ENCODE measurements around the gene POLR2J.
"Not testable (repeated sequence)": the region's sequence is repeated elsewhere in the genome, so short reads cannot be mapped to it uniquely, and the experiment has no call there.

The POLR2J gene

DNA sequence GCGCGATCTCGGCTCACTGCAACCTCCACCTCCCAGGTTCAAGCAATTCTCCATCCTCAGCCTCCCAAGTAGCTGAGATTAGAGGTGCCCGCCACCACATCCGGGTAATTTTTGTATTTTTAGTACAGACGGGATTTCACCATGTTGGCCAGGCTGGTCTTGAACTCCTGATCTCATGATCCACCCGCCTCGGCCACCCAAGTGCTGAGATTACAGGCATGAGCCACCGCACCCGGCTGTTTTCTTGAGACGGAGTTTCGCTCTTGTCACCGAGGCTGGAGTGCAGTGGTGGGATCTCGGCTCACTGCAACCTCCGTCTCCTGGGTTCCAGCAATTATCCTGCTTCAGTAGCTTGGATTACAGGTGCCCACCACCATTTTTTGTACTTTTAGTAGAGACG lies 19.6 kb upstream of the POLR2J start:
- DNase-seq; in situ Hi-C loops (cut with HindIII; ENCODE audit: low pct_ligation_motif_present, low pct_unique_long_range_greater_than_20kb, low sequenced_read_pairs): not testable (repeated sequence)

DNA sequence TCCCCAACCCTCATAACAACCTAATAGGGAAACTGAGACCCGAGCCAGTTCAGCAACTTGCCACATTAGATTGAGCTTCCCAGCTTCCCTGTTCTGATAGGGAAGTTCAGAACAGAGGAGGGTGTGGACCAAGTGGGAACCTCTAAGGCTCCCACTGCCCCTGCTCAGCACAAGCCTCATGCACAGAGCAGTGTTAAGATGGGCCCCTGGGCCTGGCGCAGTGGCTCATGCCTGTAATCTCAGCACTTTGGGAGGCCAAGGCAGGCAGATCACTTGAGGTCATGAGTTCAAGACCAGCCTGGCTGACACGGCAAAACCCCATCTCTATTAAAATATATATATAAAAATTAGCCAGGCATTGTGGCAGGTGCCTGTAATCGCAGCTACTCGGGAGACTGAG lies 18.6 kb upstream of the POLR2J start:
- DNase-seq; in situ Hi-C loops (cut with HindIII; ENCODE audit: low pct_ligation_motif_present, low pct_unique_long_range_greater_than_20kb, low sequenced_read_pairs): not testable (repeated sequence)

DNA sequence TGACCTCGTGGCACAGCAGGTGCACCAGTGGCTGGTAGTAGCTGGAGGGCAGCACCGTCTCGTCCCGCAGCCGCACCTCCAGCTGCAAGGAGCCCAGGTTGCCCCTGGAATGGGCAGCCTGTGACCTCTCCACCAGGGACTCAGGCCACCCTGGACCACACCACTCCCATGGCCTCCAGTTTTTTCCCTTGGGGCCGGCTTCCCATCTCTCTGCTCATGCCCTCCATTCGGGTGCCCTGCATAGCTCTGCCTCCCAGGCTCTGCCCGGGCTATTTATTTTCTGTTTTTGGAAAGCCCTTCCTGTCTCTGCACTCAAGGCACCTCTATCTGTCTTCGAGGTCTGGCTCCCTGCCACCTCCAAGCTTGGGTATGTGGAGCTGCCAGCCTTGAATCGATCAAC lies 18.1 kb upstream of the POLR2J start:
- DNase-seq; in situ Hi-C loops (cut with HindIII; ENCODE audit: low pct_ligation_motif_present, low pct_unique_long_range_greater_than_20kb, low sequenced_read_pairs): not testable (repeated sequence)

DNA sequence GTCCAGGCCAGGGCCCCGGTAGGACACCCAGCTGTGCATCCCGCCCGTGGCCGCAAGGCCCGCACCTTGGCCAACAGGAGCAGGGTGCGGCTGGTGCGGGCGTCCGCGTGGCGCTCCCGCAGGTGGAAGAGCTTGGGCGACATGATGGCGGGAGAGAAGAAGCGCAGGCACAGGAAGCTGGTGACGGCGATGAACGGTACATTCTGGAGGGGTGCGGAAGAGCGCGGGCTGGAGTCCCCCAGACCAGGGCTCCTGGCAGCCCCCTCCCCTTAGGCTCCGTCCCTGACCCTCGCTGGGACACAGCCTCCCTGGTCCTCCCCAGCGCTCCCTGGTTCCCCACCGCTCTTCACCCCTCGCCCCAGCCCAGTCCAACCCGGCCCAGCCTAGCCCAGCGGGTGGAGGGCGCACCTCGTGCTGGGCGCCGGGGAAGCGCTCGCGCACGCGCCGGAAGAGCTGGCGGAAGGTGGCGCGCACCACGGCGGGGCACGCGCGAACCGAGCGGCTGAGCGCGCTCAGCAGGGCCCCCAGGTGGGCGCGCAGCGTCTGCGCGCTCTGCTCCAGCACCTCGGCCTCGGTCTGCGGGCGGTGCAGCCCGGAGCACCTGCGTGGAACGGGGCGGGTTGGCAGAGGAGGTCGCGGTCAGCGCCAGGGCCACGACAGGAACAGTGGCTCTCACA lies 15.9 kb upstream of the POLR2J start:
- DNase-seq; in situ Hi-C loops (cut with HindIII; ENCODE audit: low pct_ligation_motif_present, low pct_unique_long_range_greater_than_20kb, low sequenced_read_pairs): not testable (repeated sequence)

DNA sequence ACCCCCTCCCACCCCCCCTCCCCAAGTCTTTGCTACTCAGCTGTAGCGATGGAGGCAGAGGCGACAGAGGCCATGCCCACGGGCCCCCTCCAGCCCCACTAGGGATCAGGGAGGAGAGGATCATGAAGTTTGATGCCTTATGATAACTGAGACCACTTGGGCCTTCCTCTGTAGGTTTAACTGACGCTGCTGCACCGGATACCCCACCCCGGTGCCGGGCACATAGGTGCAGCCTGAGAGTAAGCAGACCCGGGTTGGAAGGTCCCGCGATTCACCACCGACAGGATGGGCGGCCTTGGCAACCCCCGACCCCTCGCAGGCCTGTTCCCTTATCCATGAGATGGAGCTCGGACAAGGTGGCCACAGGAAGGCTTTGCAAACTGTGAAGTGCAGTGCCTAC lies 15.3 kb upstream of the POLR2J start:
- in situ Hi-C loops (cut with HindIII; ENCODE audit: low pct_ligation_motif_present, low pct_unique_long_range_greater_than_20kb, low sequenced_read_pairs); DNase-seq: not testable (repeated sequence)

DNA sequence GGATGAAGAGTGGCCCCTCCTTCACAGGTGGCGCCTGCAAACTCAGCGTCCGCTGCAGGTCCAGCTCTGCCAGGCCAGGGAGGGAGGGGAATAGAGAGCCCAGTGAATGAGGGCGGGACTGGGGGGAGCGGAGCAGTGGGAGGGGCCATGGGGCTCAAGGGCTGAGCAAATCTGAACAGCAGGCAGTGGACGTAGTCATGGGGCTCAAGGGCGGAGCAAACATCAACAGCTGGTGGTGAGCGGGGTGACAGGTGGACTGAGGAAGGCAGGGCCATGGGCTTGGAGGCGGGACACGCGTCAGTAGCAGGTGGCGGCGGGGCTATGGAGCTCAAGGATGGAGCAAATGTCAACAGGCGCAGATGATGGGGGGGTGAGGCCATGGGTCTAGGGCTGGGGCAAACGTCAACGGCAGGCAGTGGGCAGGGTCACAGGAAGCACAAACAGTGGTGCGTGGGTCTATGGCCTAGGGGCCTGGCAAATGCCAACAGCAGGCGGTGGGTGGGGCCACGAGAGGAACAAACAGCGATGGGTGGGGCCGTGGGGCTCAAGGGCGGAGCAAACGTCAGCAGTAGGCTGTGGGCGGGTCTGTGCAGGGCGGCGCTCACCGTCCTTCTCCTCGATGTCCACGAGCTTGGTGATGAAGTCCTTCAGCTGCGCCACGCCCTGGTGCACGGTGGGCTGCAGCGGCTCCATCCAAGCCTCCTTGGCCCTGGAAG lies 14.7 kb upstream of the POLR2J start:
- in situ Hi-C loops (cut with HindIII; ENCODE audit: low pct_ligation_motif_present, low pct_unique_long_range_greater_than_20kb, low sequenced_read_pairs); DNase-seq: not testable (repeated sequence)

DNA sequence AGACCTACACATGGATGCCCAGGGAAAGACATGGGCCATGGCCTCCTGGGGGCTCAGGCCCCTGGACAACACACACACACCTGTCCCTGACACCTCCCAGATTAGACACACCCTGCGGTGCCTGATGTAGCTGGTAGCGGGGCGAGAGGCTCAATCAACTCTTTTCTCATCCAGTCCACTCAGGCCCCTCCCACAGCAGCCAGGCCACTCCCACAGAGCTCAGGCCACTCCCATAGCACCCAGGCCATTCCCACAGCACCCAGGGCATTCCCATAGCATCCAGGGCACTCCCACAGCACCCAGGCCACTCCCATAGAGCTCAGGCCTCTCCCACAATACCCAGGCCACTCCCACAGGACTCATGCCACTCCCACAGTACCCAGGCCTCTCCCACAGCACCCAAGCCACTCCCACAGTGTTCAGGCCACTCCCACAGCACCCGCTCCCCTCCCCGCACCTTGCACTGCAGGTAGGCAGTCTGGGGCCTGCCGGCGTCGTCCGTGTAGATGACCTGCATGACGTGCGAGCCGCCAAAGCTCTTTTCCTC lies 11.9 kb upstream of the POLR2J start:
- DNase-seq; in situ Hi-C loops (cut with HindIII; ENCODE audit: low pct_ligation_motif_present, low pct_unique_long_range_greater_than_20kb, low sequenced_read_pairs): not testable (repeated sequence)

DNA sequence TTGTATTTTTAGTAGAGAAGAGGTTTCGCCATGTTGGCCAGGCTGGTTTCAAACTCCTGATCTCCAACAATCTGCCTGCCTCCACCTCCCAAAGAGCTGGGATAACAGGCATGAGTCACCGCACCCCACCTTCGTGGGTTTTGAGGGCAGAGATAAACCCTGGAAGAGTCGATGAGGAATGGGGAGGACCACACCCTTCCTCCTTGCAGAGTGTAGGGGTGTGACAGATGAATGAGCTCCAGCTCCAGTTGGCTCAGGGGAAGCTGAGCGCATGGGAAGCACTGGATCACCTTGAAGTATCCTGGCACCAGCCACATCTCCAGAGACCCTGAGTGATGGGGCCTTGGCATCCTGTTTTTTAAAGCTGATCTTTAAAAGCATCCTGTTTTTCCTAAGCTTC lies 5.6 kb upstream of the POLR2J start:
- DNase-seq; in situ Hi-C loops (cut with HindIII; ENCODE audit: low pct_ligation_motif_present, low pct_unique_long_range_greater_than_20kb, low sequenced_read_pairs): not testable (repeated sequence)

DNA sequence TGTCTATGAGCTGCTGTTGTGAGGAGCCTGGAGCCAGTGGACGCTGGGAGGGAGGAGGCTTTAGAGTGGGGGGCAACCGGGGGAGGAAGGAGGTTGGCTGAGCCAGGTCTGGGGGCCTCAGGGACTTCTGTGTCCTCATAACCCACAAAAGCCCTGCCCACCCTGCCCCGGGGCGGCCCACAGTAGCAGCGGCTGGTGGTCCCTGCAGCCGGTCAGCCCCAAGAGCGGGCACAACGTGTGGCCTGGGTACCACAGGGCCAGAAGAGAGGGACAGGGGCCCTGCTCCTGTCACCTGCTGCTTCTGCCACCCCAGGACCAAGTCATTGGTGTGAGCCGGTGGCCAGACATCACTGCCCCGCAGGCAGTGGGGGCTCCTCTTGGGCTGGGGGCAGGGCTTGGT lies 3.2 kb upstream of the POLR2J start:
- in situ Hi-C loops (cut with HindIII; ENCODE audit: low pct_ligation_motif_present, low pct_unique_long_range_greater_than_20kb, low sequenced_read_pairs); DNase-seq: not testable (repeated sequence)

DNA sequence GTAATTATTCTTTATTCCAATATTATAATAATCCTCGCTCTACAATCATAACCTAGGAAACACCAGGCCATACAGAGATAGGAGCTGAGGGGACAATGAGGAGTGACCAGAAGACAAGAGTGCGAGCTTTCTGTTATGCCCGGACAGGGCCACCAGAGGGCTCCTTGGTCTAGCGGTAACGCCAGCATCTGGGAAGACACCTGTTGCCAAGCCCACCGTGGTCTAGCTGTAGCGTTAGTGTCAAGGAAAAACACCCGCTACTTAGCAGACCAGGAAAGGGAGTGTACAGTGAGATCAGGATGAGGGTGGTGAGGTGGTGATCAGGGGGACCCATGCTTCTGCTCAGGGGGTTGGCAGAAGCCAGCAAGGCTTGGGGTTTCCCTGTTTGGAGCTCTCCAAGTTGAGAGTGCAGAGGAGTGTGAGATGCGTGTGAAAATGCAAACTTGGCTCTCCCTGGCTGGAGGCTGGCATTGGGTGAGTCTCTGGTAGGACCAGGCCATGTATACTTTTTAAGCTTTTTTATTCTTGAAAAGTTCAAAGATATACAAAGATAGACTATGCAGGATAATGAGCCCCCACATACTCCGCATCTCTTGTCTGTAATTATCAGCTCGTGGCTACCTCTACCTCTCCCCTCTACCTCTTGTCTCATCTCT lies 1.4 kb upstream of the POLR2J start:
- DNase-seq; in situ Hi-C loops (cut with HindIII; ENCODE audit: low pct_ligation_motif_present, low pct_unique_long_range_greater_than_20kb, low sequenced_read_pairs): not testable (repeated sequence)

DNA sequence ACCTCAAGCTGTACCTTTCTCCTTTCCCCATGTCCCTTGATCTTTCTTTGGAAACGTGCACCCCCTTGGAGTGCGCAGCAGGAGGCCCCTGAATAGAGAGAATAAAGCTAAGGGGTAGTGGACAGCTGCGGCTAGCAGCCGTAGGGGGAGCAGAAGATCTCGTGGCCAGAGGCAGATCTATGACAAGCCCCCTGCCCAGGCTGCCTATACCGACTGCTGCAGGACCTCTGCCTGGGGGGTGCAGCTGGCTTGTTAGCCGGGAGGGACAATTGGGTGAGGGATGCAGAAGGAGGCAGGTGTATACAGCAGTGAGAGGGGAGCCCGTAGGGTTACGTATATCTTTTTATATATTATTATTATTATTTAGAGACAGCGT lies 475 bp upstream of the POLR2J start:
- DNase-seq; in situ Hi-C loops (cut with HindIII; ENCODE audit: low pct_ligation_motif_present, low pct_unique_long_range_greater_than_20kb, low sequenced_read_pairs): not testable (repeated sequence)

DNA sequence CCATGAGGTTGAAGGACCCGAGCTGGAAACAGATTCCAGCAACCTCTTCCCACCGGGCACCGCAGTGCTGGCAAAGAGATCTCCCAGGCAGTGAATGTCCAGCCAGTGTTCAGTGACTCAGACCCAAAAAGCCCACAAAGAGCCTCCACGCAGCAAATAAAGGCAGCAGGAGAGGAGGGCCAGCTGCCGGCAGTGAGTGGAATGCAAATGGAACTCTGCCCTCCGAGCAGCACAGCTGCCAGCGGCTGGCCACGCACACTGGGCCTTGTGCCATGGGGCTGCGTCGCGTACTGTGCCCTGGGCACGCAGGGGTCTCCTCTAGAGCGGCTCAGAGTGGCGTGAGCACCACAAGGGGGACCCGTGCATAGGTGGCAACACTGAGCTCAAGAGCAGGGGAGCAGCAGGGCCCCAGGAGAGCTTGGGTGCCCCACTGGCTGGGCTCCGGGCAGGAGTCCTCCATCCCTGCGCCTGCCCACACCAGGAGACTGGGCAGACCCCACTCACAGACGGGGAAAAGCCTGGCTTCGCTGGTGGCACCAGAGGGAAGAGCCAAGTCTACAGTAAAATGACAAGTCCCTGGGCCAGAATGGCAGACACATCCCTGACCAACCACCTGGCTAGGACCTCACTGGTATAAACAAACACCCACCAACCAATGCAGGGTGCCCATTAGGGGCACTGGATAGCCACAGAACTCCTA lies 3.8 kb downstream of the POLR2J start:
- in situ Hi-C loops (cut with HindIII; ENCODE audit: low pct_ligation_motif_present, low pct_unique_long_range_greater_than_20kb, low sequenced_read_pairs), result not testable (repeated sequence)
- peak; percentile 60 for DNase-seq

DNA sequence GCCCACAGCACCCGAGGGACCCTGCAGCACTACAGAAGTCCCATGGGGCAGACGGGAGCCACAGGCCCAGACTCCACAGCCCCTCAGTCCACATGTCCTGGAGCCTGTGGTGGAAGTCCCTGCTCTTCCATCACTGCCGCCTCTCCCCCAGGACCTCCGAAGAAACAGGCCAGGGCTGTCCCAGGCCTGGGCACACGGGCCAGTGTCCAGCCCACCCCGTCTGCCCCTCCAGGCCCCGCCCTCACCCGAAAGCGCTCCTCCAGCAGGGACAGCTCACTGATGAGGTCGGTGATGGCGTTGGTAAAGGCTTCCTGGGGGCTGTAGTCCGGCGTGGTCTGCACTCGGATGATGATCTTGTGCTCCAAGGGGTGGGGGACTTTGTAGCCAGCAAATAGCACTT lies 4.6 kb downstream of the POLR2J start:
- in situ Hi-C loops (cut with HindIII; ENCODE audit: low pct_ligation_motif_present, low pct_unique_long_range_greater_than_20kb, low sequenced_read_pairs), result not testable (repeated sequence)

DNA sequence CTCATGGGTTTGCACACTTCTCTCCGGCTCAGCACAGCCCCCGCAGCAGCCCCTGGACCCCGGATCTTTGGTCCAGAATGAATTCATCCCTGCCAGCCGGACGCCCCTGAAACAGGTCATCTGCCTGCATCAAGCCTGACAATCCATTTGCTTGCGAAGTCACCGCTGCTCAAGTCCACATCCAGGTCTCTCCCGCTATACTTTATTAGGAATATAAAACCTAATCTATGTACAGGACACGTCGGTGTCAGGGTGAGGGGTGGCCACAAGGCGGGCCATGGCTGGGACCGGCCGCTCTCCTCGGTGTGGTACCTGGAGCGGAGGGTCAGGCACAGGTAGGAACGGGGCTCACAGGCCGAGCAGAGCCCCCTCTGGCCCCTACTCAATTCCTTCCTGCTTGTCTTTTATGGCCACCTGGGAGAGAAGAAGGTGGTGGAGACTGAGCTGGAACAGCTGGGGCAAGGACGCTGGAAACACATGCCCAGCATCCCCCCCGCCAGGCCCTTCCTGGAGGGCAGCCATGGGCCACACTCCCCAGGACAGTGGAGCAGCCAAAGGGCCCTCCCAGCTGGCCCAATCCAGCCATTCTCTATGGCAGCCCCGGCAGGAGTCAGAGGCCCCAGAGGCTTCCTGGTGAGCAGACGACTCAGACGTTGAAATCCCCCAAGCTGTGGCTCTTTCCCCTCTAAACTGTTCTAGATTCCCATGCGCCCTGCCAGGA lies 5.3 kb downstream of the POLR2J start:
- DNase-seq, result no peak
- in situ Hi-C loops (cut with HindIII; ENCODE audit: low pct_ligation_motif_present, low pct_unique_long_range_greater_than_20kb, low sequenced_read_pairs), result no loop called here

More for the DNA sequence above, 4.6 kb downstream of the POLR2J start:
- DNase-seq, result not testable (repeated sequence)

DNA sequence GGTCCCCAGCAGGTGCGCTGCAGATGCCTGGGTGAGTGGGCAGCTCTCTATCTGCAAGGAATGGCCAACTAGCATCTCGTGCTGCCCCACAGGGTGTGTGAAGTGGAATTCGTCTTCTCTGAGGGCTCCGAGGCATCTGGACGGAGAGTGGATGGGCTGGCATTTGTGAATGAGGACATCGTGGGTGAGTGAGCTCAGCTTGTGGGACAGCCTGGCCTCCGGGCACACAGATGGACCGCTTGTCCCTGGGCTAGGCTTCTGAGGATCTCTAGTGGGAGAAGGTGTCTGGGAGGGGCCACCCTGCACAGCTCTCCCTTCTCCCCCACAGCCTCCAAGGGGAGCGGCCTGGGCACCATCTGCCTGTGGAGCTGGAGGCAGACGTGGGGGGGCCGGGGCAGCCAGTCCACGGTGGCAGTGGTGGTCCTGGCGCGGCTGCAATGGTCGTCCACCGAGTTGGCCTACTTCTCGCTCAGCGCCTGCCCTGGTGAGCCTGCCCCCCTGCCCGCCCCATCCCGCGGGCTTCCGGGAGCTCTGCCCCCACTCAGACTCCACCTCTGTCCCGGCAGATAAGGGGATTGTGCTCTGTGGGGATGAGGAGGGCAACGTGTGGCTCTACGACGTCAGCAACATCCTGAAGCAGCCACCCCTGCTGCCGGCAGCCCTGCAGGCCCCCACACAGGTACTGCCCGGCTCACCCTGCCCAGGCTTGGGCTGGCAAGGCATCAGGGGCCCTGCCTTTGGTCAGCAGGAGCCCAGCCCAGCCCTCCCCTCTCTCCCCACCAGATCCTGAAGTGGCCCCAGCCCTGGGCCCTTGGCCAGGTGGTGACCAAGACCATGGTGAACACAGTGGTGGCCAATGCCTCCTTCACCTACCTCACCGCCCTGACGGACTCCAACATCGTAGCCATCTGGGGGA lies 6.3 kb downstream of the POLR2J start:
- in situ Hi-C loops (cut with HindIII; ENCODE audit: low pct_ligation_motif_present, low pct_unique_long_range_greater_than_20kb, low sequenced_read_pairs), result no loop called here
- DNase-seq, result no peak

DNA sequence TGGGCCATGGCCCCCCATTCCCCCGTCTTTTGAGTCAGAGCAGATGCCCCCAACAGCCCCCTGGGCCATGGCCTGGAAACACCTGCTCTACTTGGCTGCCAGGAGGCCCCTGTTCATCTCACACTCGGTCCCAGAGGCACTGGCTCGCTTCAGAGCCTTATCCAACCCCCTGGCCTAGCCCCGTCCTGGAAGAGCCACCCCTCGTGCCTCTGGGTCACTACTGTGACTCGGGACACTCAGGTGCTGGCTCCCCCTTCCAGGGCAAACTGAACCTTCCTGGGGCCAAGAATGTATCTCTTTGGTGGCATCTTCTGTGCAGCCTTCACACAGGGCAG lies 7.0 kb downstream of the POLR2J start:
- DNase-seq, result no peak
- in situ Hi-C loops (cut with HindIII; ENCODE audit: low pct_ligation_motif_present, low pct_unique_long_range_greater_than_20kb, low sequenced_read_pairs), result no loop called here

Data from ACHN (cell line).